Muscle of leg (tissue), 16 donors: Measurements from ENCODE around the gene ZNF136. TPM values are rescaled to one million over a fixed set of nuclear protein-coding genes. Genes with fewer than 3 reads are reported as not detected.
A peak's percentile ranks its signal among the peaks of the same experiment; 100 is the strongest.

Experiments used
- DNase-seq: peaks from one replicate; pipeline ENCODE4 v3.0.0; 2013
- H3K27ac ChIP-seq: one replicate; pipeline ENCODE4 v1.5.1; 2013; ENCODE audit warnings: mild to moderate bottlenecking, low read length, control low read depth
- H3K27me3 ChIP-seq: one replicate; pipeline ENCODE4 v1.6.1; 2013; ENCODE audit warnings: low read length; ENCODE audit not compliant: control insufficient read depth, insufficient read depth
- H3K36me3 ChIP-seq: one replicate; pipeline ENCODE4 v1.6.1; 2013; ENCODE audit warnings: low read length; ENCODE audit not compliant: control insufficient read depth, insufficient read depth
- H3K4me1 ChIP-seq: one replicate; pipeline ENCODE4 v1.6.1; 2013; ENCODE audit warnings: low read length; ENCODE audit not compliant: control insufficient read depth, insufficient read depth
- H3K4me3 ChIP-seq: one replicate; pipeline ENCODE4 v1.5.1; 2013; ENCODE audit warnings: low read length, control low read depth
- H3K9me3 ChIP-seq: replicated peaks from 2 replicates; pipeline ENCODE4 v1.6.1; 2013; ENCODE audit warnings: low read depth, low read length; ENCODE audit not compliant: control insufficient read depth
- WGBS: methylation state at CpG from one replicate; pipeline ENCODE4 v1.1.5; 2013; ENCODE audit warnings: missing lambda C conversion rate; ENCODE audit not compliant: insufficient coverage; 5-methylcytosine and 5-hydroxymethylcytosine counted together
- long read RNA-seq, 11 donors: transcript quantifications; one replicate each; lab custom pipeline, GENCODE V29; 2026
- polyA plus RNA-seq, 8 donors: library from polyadenylated mRNA; unstranded; fragments of 120-200 nt; gene quantifications; one replicate each; pipeline versions ENCODE4 v1.2.1 to v1.2.3, GENCODE V29; 2013; ENCODE audit warnings: inconsistent platforms in 1 of 8, low replicate concordance in 1 of 8; ENCODE audit not compliant: insufficient read length in 8 of 8, insufficient read depth in 1 of 8
- total RNA-seq: library from RNA; stranded (reverse); fragments of 120-200 nt; gene quantifications from one replicate; pipeline ENCODE4 v1.2.4, GENCODE V29; 2013

Gene ZNF136
- total RNA-seq (10.6 TPM), polyA plus RNA-seq (10 to 100 TPM in 1 of 8 donors, 1 to 10 TPM in 7; 5.6 to 10.2 (median 6.8) TPM)
- long read RNA-seq, donor 1, partial matches to known transcripts, result 0 of 1 reads
- long read RNA-seq, donor 1, other reads (novel, unspliced or antisense), result 0 of 1 reads
- long read RNA-seq, donor 2, result 0 reads
- long read RNA-seq, donor 3, partial matches to known transcripts, result 0 of 1 reads
- long read RNA-seq, donor 3, other reads (novel, unspliced or antisense), result 0 of 1 reads
- long read RNA-seq, donor 4, partial matches to known transcripts, result 0 of 2 reads
- long read RNA-seq, donor 4, other reads (novel, unspliced or antisense), result 0 of 2 reads
- long read RNA-seq, donor 5, transcript ZNF136-201 (4 exons, 3,643 nt), result major isoform, 7 of 9 reads
- long read RNA-seq, donor 5, partial matches to known transcripts, result 0 of 9 reads
- long read RNA-seq, donor 5, other reads (novel, unspliced or antisense), result 0 of 9 reads
- long read RNA-seq, donor 6, partial matches to known transcripts, result 0 of 1 reads
- long read RNA-seq, donor 6, other reads (novel, unspliced or antisense), result 0 of 1 reads
- long read RNA-seq, donor 7, partial matches to known transcripts, result 0 of 3 reads
- long read RNA-seq, donor 7, other reads (novel, unspliced or antisense), result 0 of 3 reads
- long read RNA-seq, donor 8, result 0 reads
- long read RNA-seq, donor 9, partial matches to known transcripts, result 0 of 1 reads
- long read RNA-seq, donor 9, other reads (novel, unspliced or antisense), result 0 of 1 reads
- long read RNA-seq, donor 10, transcript ZNF136-201 (4 exons, 3,643 nt), result major isoform, 5 of 6 reads
- long read RNA-seq, donor 10, partial matches to known transcripts, result 0 of 6 reads
- long read RNA-seq, donor 10, other reads (novel, unspliced or antisense), result 0 of 6 reads
- long read RNA-seq, donor 11, partial matches to known transcripts, result 0 of 2 reads
- long read RNA-seq, donor 11, other reads (novel, unspliced or antisense), result 0 of 2 reads

GRCh38 chr19:12162882-12163806 lies at the start of gene ZNF136:
TSS of gene ZNF136 (plus strand) at chr19:12163096. CDS start at chr19:12163204, 108 bp downstream.
- peak; percentile 98 for DNase-seq
- Histone ChIP-seq H3K27ac (peak within 1 kb of the TSS; percentile 90), H3K4me1 (peaks cover 7% of the 10 kb centered on the region), H3K4me3 (peak within 1 kb of the TSS; percentile 62), H3K27me3 (no peaks in the 10 kb centered on the region), H3K9me3 (no peaks in the 10 kb centered on the region), H3K36me3 (peaks cover 4% of the 10 kb centered on the region)
- WGBS, result under 1% methylated on average over 50 of the region's 57 CpGs

GRCh38 chr19:12113121-12113520 lies 49.8 kb upstream of the ZNF136 start:
- WGBS, result 68% methylated on average over 3 of the region's 5 CpGs
- H3K36me3 ChIP-seq, result peaks cover 29% of the 10 kb centered on the region
- H3K27ac ChIP-seq, result no peak overlapping the region
- peaks cover 22% of the 10 kb centered on the region for H3K9me3 ChIP-seq
- H3K4me3 ChIP-seq, result no peak overlapping the region
- DNase-seq, result no peak
- H3K4me1 ChIP-seq, result no peaks in the 10 kb centered on the region
- H3K27me3 ChIP-seq, result no peaks in the 10 kb centered on the region

DNA sequence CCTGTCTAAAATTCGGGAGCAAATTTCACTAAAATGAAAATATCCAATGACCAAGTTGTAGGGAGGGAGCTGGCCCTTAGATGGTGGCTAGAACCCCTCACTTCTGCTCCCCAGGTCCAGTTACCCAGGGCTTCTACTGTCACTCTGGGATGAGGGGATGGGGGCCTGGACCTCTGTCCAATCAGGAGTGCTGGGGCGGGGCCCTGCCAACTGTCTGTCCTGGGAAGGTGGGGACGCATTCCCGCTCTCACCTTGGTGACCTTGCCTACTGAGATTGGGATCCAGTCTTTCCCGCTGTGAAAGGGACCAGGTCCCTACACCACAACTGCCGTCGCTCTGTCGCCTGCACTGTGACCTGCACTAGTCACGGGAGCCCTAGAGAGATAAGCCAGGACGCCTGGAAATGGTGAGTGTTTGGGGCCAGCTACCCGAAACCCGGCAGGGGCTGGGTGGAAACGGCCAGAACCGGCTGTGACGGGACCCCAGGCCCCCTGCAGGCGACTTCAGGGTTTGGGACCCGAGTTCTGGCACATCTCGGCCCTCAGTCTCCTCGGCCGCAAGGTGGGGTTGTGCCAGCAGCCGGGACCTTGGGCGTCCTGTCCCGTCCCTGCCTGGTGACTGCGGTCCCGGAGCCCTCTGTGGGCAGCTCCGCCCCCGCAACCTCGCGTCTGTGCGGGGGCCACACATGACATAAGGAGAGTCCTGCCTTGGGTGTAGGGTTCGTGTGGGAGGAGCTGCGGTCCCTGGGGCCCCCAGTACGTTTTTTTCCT lies 45.5 kb upstream of the ZNF136 start:
- 70% methylated on average over 31 of the region's 33 CpGs for WGBS
- peaks cover 13% of the 10 kb centered on the region for H3K36me3 ChIP-seq
- H3K27ac ChIP-seq, result no peak overlapping the region
- H3K9me3 ChIP-seq, result peaks cover 10% of the 10 kb centered on the region
- H3K4me1 ChIP-seq, result no peaks in the 10 kb centered on the region
- no peak overlapping the region for H3K4me3 ChIP-seq
- no peak for DNase-seq
- H3K27me3 ChIP-seq, result no peaks in the 10 kb centered on the region

GRCh38 chr19:12126707-12127106 lies 36.2 kb upstream of the ZNF136 start:
- no CpG with 5 or more reads among the region's 2 CpGs for WGBS
- H3K4me1 ChIP-seq, result no peaks in the 10 kb centered on the region
- no peak overlapping the region for H3K27ac ChIP-seq
- H3K9me3 ChIP-seq, result peaks cover 13% of the 10 kb centered on the region
- no peaks in the 10 kb centered on the region for H3K27me3 ChIP-seq
- H3K4me3 ChIP-seq, result no peak overlapping the region
- DNase-seq, result no peak
- H3K36me3 ChIP-seq, result peaks cover 3% of the 10 kb centered on the region

DNA sequence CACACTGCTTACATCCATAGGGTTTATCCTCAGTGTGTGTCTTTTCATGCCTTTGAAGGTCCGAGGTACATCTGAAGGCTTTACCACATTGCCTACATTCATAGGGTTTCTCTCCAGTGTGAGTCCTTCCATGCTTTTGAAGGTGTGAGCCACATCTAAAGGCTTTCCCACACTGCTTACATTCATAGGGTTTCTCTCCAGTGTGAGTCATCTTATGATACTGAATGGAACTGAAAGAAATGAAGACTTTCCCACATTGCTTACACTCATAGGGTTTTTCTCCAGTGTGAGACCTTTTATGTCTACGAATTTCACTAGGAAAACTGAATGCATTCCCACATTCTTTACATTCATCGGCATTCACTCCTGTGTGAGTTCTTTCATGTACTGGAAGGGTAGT lies 29.8 kb upstream of the ZNF136 start:
- Histone ChIP-seq H3K36me3 (peaks cover 55% of the 10 kb centered on the region), H3K27me3 (no peaks in the 10 kb centered on the region), H3K27ac (no peak overlapping the region), H3K4me3 (no peak overlapping the region), H3K9me3 (peaks cover 37% of the 10 kb centered on the region), H3K4me1 (no peaks in the 10 kb centered on the region)
- no peak for DNase-seq
- no CpG with 5 or more reads among the region's 3 CpGs for WGBS

DNA sequence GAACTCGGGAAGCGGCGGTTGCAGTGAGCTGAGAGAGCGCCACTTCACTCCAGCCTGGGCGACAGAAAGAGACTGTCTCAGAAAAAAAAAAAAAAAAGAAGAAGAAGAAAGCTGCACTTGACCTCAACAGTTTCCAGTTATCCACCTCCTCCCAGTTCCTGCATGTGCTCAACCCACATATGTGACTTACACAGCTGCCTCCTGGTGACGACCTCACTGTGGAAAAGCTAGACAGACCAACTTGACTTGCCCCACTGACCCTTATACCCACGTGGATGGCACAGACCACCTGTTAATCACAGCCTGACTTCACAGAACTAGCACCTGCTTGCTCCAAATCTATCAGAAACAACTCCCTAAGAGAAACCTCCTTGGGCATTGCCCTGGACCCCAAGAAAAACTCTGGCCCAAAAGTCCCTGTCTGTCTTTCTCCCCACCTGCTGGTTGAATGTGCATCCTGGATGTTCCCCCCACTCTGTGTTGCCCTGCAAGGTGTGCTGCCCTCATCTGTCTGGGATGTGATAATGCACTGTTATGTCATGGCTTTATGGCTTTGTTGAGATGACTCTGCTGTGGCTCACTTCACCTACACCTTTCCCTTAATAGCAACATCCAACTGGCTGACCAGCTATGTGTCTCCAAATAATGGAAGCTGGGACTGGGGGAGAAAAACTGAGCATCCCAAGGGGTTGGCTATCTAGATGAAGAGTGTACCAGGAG lies 25.5 kb upstream of the ZNF136 start:
- Histone ChIP-seq H3K4me3 (no peak overlapping the region), H3K27ac (no peak overlapping the region), H3K4me1 (peaks cover 18% of the 10 kb centered on the region), H3K27me3 (no peaks in the 10 kb centered on the region), H3K36me3 (peaks cover 48% of the 10 kb centered on the region), H3K9me3 (peaks cover 19% of the 10 kb centered on the region)
- no peak for DNase-seq
- 78% methylated on average over 6 of the region's 7 CpGs for WGBS

DNA sequence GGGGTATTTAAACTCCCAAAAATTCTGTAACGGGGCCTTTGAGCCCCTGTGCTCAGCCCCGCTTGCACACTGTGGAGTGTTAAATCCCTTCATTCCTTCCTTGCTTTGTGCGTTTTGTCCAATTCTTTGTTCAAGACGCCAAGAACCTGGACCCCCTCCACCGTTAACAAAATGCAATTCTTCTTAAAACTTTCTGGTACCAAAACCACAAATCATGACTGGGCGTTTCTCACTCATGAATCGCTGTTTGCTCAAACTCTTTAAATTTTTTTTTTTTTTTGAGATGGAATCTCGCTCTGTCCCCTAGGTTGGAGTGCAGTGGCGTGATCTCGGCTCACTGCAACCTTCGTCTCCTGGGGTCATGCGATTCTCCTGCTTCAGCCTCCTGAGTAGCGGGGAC lies 23.6 kb upstream of the ZNF136 start:
- Histone ChIP-seq H3K27me3 (no peaks in the 10 kb centered on the region), H3K9me3 (peaks cover 4% of the 10 kb centered on the region), H3K27ac (peak overlapping the region; percentile 99), H3K36me3 (peaks cover 38% of the 10 kb centered on the region), H3K4me3 (peak overlapping the region; percentile 89), H3K4me1 (peaks cover 18% of the 10 kb centered on the region)
- 9% methylated on average over 12 of the region's 13 CpGs for WGBS
- DNase-seq, result peak; percentile 15

DNA sequence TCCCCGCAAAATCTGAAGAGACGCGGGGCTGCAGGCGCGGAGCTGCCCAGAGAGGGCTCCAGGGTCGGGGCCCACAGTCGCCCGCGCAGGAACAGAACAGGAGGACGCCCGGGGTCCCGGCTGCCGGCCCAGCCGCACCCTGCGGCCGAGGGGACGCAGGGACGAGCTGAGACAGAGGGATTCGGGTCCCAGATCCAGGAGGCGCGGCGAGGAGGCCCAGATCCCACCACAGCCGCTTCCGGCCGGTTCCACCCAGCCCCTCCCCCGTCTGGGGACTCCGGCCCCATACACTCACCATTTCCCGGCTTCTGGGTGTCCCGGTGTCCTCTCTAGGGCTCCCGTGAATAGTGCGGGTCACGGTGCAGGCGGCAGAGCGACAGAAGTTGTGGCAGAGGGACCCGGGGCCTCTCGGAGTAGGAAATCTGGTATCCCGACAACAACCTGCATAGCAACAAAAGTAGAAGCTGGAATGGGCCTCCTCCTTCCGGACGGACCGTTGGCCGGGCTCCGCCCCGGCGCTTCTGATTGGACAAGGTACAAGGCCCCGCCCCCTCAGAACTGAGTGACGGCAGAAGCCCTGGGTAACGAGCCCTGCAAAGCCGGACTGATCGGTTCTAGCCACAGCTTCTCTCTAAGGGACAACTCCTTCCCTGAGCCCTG lies 22.9 kb upstream of the ZNF136 start, which contains the start of gene ZNF20:
TSS of gene ZNF20 (minus strand) at position 466 of the 660 bp plus-strand sequence. CDS start at position 298, 168 bp downstream.
- DNase-seq, result peak; percentile 98
- H3K4me3 ChIP-seq, result peak within 1 kb of the TSS; percentile 89
- H3K36me3 ChIP-seq, result peaks cover 37% of the 10 kb centered on the region
- peak within 1 kb of the TSS; percentile 99 for H3K27ac ChIP-seq
- H3K27me3 ChIP-seq, result no peaks in the 10 kb centered on the region
- whole genome bisulfite sequencing, result 0% methylated on average over 47 of the region's 49 CpGs
- peaks cover 18% of the 10 kb centered on the region for H3K4me1 ChIP-seq
- H3K9me3 ChIP-seq, result peaks cover 3% of the 10 kb centered on the region
